ENCODE results near the gene TXNRD1. TPM values are rescaled to one million over a fixed set of nuclear protein-coding genes. Genes with fewer than 3 reads are reported as not detected.
A peak's percentile ranks its signal among the peaks of the same experiment; 100 is the strongest.

Gene TXNRD1
- total and polyA plus RNA-seq, 5 donors: 57.9 to 187 (median 144) TPM

- 94% methylated on average over 1 of the region's 1 CpG for WGBS
- Histone ChIP-seq H3K27me3 (ENCODE audit: control insufficient read depth, insufficient read depth) (no peaks in the 10 kb centered on the region), H3K9me3 (ENCODE audit: control insufficient read depth, low read length) (no peaks in the 10 kb centered on the region), H3K4me3 (ENCODE audit: low read length) (no peak overlapping the region), H3K27ac (ENCODE audit: low read length) (peak overlapping the region; percentile 99), H3K4me1 (ENCODE audit: control insufficient read depth, insufficient read depth, low read length) (peaks cover 9% of the 10 kb centered on the region)
- intact Hi-C loops (cut with DNase I): loop anchor here (5.0 kb wide), 3 partner anchors 68 to 138 kb away; partner anchors contain the start of gene EID3 (in 2 of the 4)
- DNase-seq (no peak), ATAC-seq (no peak)
Observed at GRCh38 chr12:104218935-104219334, 3.4 kb downstream of the TXNRD1 start.

GRCh38 chr12:104219361-104219892 lies 3.8 kb downstream of the TXNRD1 start:
- DNase-seq: no peak
- peak; percentile 76 to 81 for ATAC-seq
- Histone ChIP-seq H3K4me1 (ENCODE audit: control insufficient read depth, insufficient read depth, low read length) (peaks cover 9% of the 10 kb centered on the region), H3K9me3 (ENCODE audit: control insufficient read depth, low read length) (no peaks in the 10 kb centered on the region), H3K27ac (ENCODE audit: low read length) (peak overlapping the region; percentile 100), H3K27me3 (ENCODE audit: control insufficient read depth, insufficient read depth) (no peaks in the 10 kb centered on the region), H3K4me3 (ENCODE audit: low read length) (no peak overlapping the region)
- 7% methylated on average over 4 of the region's 4 CpGs for WGBS
- intact Hi-C loops (cut with DNase I): loop anchor here (5.0 kb wide), 3 partner anchors 68 to 138 kb away; partner anchors contain the start of gene EID3 (in 2 of the 4)

- WGBS: 19% methylated on average over 4 of the region's 4 CpGs
- Histone ChIP-seq H3K4me3 (ENCODE audit: low read length) (no peak overlapping the region), H3K27me3 (ENCODE audit: control insufficient read depth, insufficient read depth) (no peaks in the 10 kb centered on the region), H3K27ac (ENCODE audit: low read length) (peak overlapping the region; percentile 100), H3K9me3 (ENCODE audit: control insufficient read depth, low read length) (no peaks in the 10 kb centered on the region), H3K4me1 (ENCODE audit: control insufficient read depth, insufficient read depth, low read length) (peaks cover 9% of the 10 kb centered on the region)
- DNase-seq (peak in 1 of 3 donors; percentile 51), ATAC-seq (peak; percentile 34 to 42)
- intact Hi-C loops (cut with DNase I): loop anchor here (5.0 kb wide), 3 partner anchors 67 to 137 kb away; partner anchors contain the start of gene EID3 (in 2 of the 4)
Observed at GRCh38 chr12:104219908-104220404, 4.4 kb downstream of the TXNRD1 start.

- peaks cover 9% of the 10 kb centered on the region for H3K4me1 ChIP-seq (ENCODE audit: control insufficient read depth, insufficient read depth, low read length)
- no peaks in the 10 kb centered on the region for H3K9me3 ChIP-seq (ENCODE audit: control insufficient read depth, low read length)
- DNase-seq: no peak
- H3K4me3 ChIP-seq (ENCODE audit: low read length): no peak overlapping the region
- WGBS: 98% methylated on average over 6 of the region's 6 CpGs
- intact Hi-C loops (cut with DNase I): no loop called here
- peak overlapping the region; percentile 56 for H3K27ac ChIP-seq (ENCODE audit: low read length)
- H3K27me3 ChIP-seq (ENCODE audit: control insufficient read depth, insufficient read depth): no peaks in the 10 kb centered on the region
- ATAC-seq: no peak
Observed at GRCh38 chr12:104220931-104221330, 5.4 kb downstream of the TXNRD1 start.

- Histone ChIP-seq H3K4me3 (ENCODE audit: low read length) (no peak overlapping the region), H3K9me3 (ENCODE audit: control insufficient read depth, low read length) (no peaks in the 10 kb centered on the region), H3K27me3 (ENCODE audit: control insufficient read depth, insufficient read depth) (no peaks in the 10 kb centered on the region), H3K4me1 (ENCODE audit: control insufficient read depth, insufficient read depth, low read length) (peaks cover 9% of the 10 kb centered on the region), H3K27ac (ENCODE audit: low read length) (no peak overlapping the region)
- intact Hi-C loops (cut with DNase I): no loop called here
- DNase-seq (no peak), ATAC-seq (no peak)
- 82% methylated on average over 1 of the region's 1 CpG for WGBS
Observed at GRCh38 chr12:104222976-104223375, 7.4 kb downstream of the TXNRD1 start.

GRCh38 chr12:104223712-104224111 lies 8.1 kb downstream of the TXNRD1 start:
- no peak overlapping the region for H3K27ac ChIP-seq (ENCODE audit: low read length)
- no peaks in the 10 kb centered on the region for H3K9me3 ChIP-seq (ENCODE audit: control insufficient read depth, low read length)
- WGBS: 93% methylated on average over 2 of the region's 2 CpGs
- DNase-seq: no peak
- peaks cover 9% of the 10 kb centered on the region for H3K4me1 ChIP-seq (ENCODE audit: control insufficient read depth, insufficient read depth, low read length)
- H3K4me3 ChIP-seq (ENCODE audit: low read length): no peak overlapping the region
- intact Hi-C loops (cut with DNase I): no loop called here
- ATAC-seq: no peak
- H3K27me3 ChIP-seq (ENCODE audit: control insufficient read depth, insufficient read depth): no peaks in the 10 kb centered on the region

GRCh38 chr12:104226672-104227071 lies 11.1 kb downstream of the TXNRD1 start:
- no peaks in the 10 kb centered on the region for H3K4me1 ChIP-seq (ENCODE audit: control insufficient read depth, insufficient read depth, low read length)
- H3K27me3 ChIP-seq (ENCODE audit: control insufficient read depth, insufficient read depth): no peaks in the 10 kb centered on the region
- H3K4me3 ChIP-seq (ENCODE audit: low read length): no peak overlapping the region
- no peak for ATAC-seq
- no peak for DNase-seq
- no peak overlapping the region for H3K27ac ChIP-seq (ENCODE audit: low read length)
- H3K9me3 ChIP-seq (ENCODE audit: control insufficient read depth, low read length): no peaks in the 10 kb centered on the region
- intact Hi-C loops (cut with DNase I): no loop called here
- WGBS: 81% methylated on average over 3 of the region's 3 CpGs

- DNase-seq (no peak), ATAC-seq (no peak)
- Histone ChIP-seq H3K27me3 (ENCODE audit: control insufficient read depth, insufficient read depth) (no peaks in the 10 kb centered on the region), H3K4me3 (ENCODE audit: low read length) (no peak overlapping the region), H3K9me3 (ENCODE audit: control insufficient read depth, low read length) (peaks cover 3% of the 10 kb centered on the region), H3K4me1 (ENCODE audit: control insufficient read depth, insufficient read depth, low read length) (no peaks in the 10 kb centered on the region), H3K27ac (ENCODE audit: low read length) (no peak overlapping the region)
- WGBS: 77% methylated on average over 8 of the region's 8 CpGs
- intact Hi-C loops (cut with DNase I): no loop called here
Observed at GRCh38 chr12:104230304-104231095, 14.9 kb downstream of the TXNRD1 start.

- intact Hi-C loops (cut with DNase I): no loop called here
- ATAC-seq (no peak), DNase-seq (no peak)
- 96% methylated on average over 6 of the region's 6 CpGs for WGBS
- no peaks in the 10 kb centered on the region for H3K4me1 ChIP-seq (ENCODE audit: control insufficient read depth, insufficient read depth, low read length)
- H3K4me3 ChIP-seq (ENCODE audit: low read length): no peak overlapping the region
- H3K27ac ChIP-seq (ENCODE audit: low read length): no peak overlapping the region
- no peaks in the 10 kb centered on the region for H3K27me3 ChIP-seq (ENCODE audit: control insufficient read depth, insufficient read depth)
- H3K9me3 ChIP-seq (ENCODE audit: control insufficient read depth, low read length): peaks cover 3% of the 10 kb centered on the region
Observed at GRCh38 chr12:104232609-104233280, 17.2 kb downstream of the TXNRD1 start.

- DNase-seq: no peak
- H3K4me3 ChIP-seq (ENCODE audit: low read length): no peak overlapping the region
- no peaks in the 10 kb centered on the region for H3K27me3 ChIP-seq (ENCODE audit: control insufficient read depth, insufficient read depth)
- 89% methylated on average over 7 of the region's 7 CpGs for WGBS
- H3K9me3 ChIP-seq (ENCODE audit: control insufficient read depth, low read length): peaks cover 3% of the 10 kb centered on the region
- no peak overlapping the region for H3K27ac ChIP-seq (ENCODE audit: low read length)
- ATAC-seq: no peak
- H3K4me1 ChIP-seq (ENCODE audit: control insufficient read depth, insufficient read depth, low read length): no peaks in the 10 kb centered on the region
- intact Hi-C loops (cut with DNase I): no loop called here
Observed at GRCh38 chr12:104234926-104235499, 19.4 kb downstream of the TXNRD1 start.

Measured in right cardiac atrium (tissue), 5 donors.